Measurements from ENCODE around the gene ITGB5. TPM values are rescaled to one million over a fixed set of nuclear protein-coding genes. Genes with fewer than 3 reads are reported as not detected.

The ITGB5 gene
- total RNA-seq, 2 experiments from 2014 or later = not detected

GRCh38 chr3:124817079-124817478, 70.1 kb downstream of the ITGB5 start:
- no TSS peak for BruUV-seq (replicated peaks)
- Histone ChIP-seq H4K20me1 (ENCODE audit: insufficient read depth, low read length) (no peaks in the 10 kb centered on the region), H2AFZ (ENCODE audit: low read length) (no peak overlapping the region), H3K4me2 (ENCODE audit: low read length) (no peak overlapping the region), H3K4me1 (ENCODE audit: insufficient read depth, low read length, poor library complexity, severe bottlenecking) (no peaks in the 10 kb centered on the region), H3K36me3 (ENCODE audit: insufficient read depth, low read length) (no peaks in the 10 kb centered on the region), H3K27ac (ENCODE audit: low read depth, low read length, poor library complexity, severe bottlenecking) (no peak overlapping the region), H3K79me2 (ENCODE audit: insufficient read depth, low read depth, low read length) (no peaks in the 10 kb centered on the region), H3K4me3 (ENCODE audit: low read depth, low read length, poor library complexity, severe bottlenecking) (no peak overlapping the region), H3K9me3 (ENCODE audit: low read length) (no peaks in the 10 kb centered on the region), H3K9me2 (ENCODE audit: insufficient read depth, low read length) (no peaks in the 10 kb centered on the region)
- ChIA-PET CTCF (ENCODE audit: unreplicated experiment) (no interaction called here), POLR2A (no interaction called here)
- TF ChIP-seq, protein P1, sequence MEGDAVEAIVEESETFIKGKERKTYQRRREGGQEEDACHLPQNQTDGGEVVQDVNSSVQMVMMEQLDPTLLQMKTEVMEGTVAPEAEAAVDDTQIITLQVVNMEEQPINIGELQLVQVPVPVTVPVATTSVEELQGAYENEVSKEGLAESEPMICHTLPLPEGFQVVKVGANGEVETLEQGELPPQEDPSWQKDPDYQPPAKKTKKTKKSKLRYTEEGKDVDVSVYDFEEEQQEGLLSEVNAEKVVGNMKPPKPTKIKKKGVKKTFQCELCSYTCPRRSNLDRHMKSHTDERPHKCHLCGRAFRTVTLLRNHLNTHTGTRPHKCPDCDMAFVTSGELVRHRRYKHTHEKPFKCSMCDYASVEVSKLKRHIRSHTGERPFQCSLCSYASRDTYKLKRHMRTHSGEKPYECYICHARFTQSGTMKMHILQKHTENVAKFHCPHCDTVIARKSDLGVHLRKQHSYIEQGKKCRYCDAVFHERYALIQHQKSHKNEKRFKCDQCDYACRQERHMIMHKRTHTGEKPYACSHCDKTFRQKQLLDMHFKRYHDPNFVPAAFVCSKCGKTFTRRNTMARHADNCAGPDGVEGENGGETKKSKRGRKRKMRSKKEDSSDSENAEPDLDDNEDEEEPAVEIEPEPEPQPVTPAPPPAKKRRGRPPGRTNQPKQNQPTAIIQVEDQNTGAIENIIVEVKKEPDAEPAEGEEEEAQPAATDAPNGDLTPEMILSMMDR (conservative IDR thresholded peaks at IDR 0.05; ENCODE audit: low read length) = no peak
- no peak for TF ChIP-seq EZH2phosphoT487 (IDR thresholded peaks at IDR 0.05; ENCODE audit: borderline replicate concordance, low read depth, low read length)
- intact Hi-C loops (cut with micrococcal nuclease; ENCODE audit: unreplicated experiment) = no loop called here
- DNase-seq (ENCODE audit: low spot score) = no peak

DNA sequence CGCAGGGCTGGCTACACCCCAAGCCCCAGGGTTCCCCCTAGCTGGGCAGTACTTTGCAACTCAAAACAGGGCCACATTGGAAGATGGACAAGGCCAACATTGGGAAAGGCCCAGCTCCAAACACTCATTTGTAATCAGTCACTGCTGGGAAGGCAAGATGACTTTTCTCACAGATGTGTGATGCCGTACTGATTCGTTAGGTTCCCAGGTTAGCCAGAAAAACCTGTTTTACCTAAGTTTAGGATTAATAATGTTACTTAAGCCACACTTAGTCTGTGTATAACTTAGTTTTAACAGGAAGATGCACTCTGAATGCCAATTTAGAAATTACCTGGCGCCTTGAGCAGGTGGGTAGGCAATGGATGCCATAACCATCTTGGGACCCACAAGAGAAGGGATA, 71.0 kb downstream of the ITGB5 start:
- Histone ChIP-seq H3K36me3 (ENCODE audit: insufficient read depth, low read length) (no peaks in the 10 kb centered on the region), H3K79me2 (ENCODE audit: insufficient read depth, low read depth, low read length) (no peaks in the 10 kb centered on the region), H3K4me3 (ENCODE audit: low read depth, low read length, poor library complexity, severe bottlenecking) (no peak overlapping the region), H3K27ac (ENCODE audit: low read depth, low read length, poor library complexity, severe bottlenecking) (no peak overlapping the region), H3K9me3 (ENCODE audit: low read length) (no peaks in the 10 kb centered on the region), H3K4me2 (ENCODE audit: low read length) (no peak overlapping the region), H4K20me1 (ENCODE audit: insufficient read depth, low read length) (no peaks in the 10 kb centered on the region), H3K9me2 (ENCODE audit: insufficient read depth, low read length) (no peaks in the 10 kb centered on the region), H3K4me1 (ENCODE audit: insufficient read depth, low read length, poor library complexity, severe bottlenecking) (no peaks in the 10 kb centered on the region), H2AFZ (ENCODE audit: low read length) (no peak overlapping the region)
- ChIA-PET POLR2A (no interaction called here), CTCF (ENCODE audit: unreplicated experiment) (no interaction called here)
- TF ChIP-seq, protein P1 (conservative IDR thresholded peaks at IDR 0.05; ENCODE audit: low read length) = no peak
- TF ChIP-seq EZH2phosphoT487 (IDR thresholded peaks at IDR 0.05; ENCODE audit: borderline replicate concordance, low read depth, low read length) = no peak
- intact Hi-C loops (cut with micrococcal nuclease; ENCODE audit: unreplicated experiment) = no loop called here
- no TSS peak for BruUV-seq (replicated peaks)
- no peak for DNase-seq (ENCODE audit: low spot score)

- Histone ChIP-seq H2AFZ (ENCODE audit: low read length) (no peak overlapping the region), H3K4me1 (ENCODE audit: insufficient read depth, low read length, poor library complexity, severe bottlenecking) (no peaks in the 10 kb centered on the region), H3K4me2 (ENCODE audit: low read length) (no peak overlapping the region), H3K9me2 (ENCODE audit: insufficient read depth, low read length) (no peaks in the 10 kb centered on the region), H4K20me1 (ENCODE audit: insufficient read depth, low read length) (no peaks in the 10 kb centered on the region), H3K36me3 (ENCODE audit: insufficient read depth, low read length) (no peaks in the 10 kb centered on the region), H3K9me3 (ENCODE audit: low read length) (no peaks in the 10 kb centered on the region), H3K27ac (ENCODE audit: low read depth, low read length, poor library complexity, severe bottlenecking) (no peak overlapping the region), H3K4me3 (ENCODE audit: low read depth, low read length, poor library complexity, severe bottlenecking) (no peak overlapping the region), H3K79me2 (ENCODE audit: insufficient read depth, low read depth, low read length) (no peaks in the 10 kb centered on the region)
- intact Hi-C loops (cut with micrococcal nuclease; ENCODE audit: unreplicated experiment) = no loop called here
- DNase-seq (ENCODE audit: low spot score) = no peak
- no TSS peak for BruUV-seq (replicated peaks)
- POLR2A ChIA-PET = no interaction called here
- TF ChIP-seq, protein P1 (conservative IDR thresholded peaks at IDR 0.05; ENCODE audit: low read length) = no peak
- CTCF ChIA-PET (ENCODE audit: unreplicated experiment) = no interaction called here
Observed at GRCh38 chr3:124815781-124816180, 71.4 kb downstream of the ITGB5 start.
